Glutamatergic neuron (in vitro differentiated cells): ENCODE results near the gene FBXL14. TPM values are rescaled to one million over a fixed set of nuclear protein-coding genes. Genes with fewer than 3 reads are reported as not detected.
A peak's percentile ranks its signal among the peaks of the same experiment; 100 is the strongest.

ENCODE experiments used
- DNase-seq: peaks from one replicate; pipeline ENCODE4 v3.0.0; 2022
- H3K27ac Mint-ChIP-seq: one replicate; pipeline ENCODE4 v1.8.0; 2020; ENCODE audit warnings: mild to moderate bottlenecking, mixed read lengths, inconsistent platforms; ENCODE audit not compliant: unreplicated experiment
- H3K27me3 Mint-ChIP-seq: one replicate; pipeline ENCODE4 v1.8.0; 2020; ENCODE audit warnings: mild to moderate bottlenecking, moderate library complexity, mixed read lengths, inconsistent platforms; ENCODE audit not compliant: unreplicated experiment
- H3K36me3 Mint-ChIP-seq: one replicate; pipeline ENCODE4 v1.8.0; 2020; ENCODE audit warnings: mild to moderate bottlenecking, mixed read lengths, inconsistent platforms; ENCODE audit not compliant: unreplicated experiment
- H3K4me1 Mint-ChIP-seq: one replicate; pipeline ENCODE4 v1.8.0; 2020; ENCODE audit warnings: mild to moderate bottlenecking, low read depth, mixed read lengths, inconsistent platforms; ENCODE audit not compliant: unreplicated experiment
- H3K4me3 Mint-ChIP-seq: one replicate; pipeline ENCODE4 v1.8.0; 2020; ENCODE audit warnings: mild to moderate bottlenecking, mixed read lengths, inconsistent platforms; ENCODE audit not compliant: unreplicated experiment
- H3K9me3 Mint-ChIP-seq: one replicate; pipeline ENCODE4 v1.8.0; 2020; ENCODE audit warnings: mild to moderate bottlenecking, moderate library complexity, mixed read lengths, inconsistent platforms; ENCODE audit not compliant: unreplicated experiment
- CTCF ChIP-seq: fragments of 200-600 bp; sonication (generic); IDR thresholded peaks from one replicate; pipeline ENCODE4 v1.5.0; 2021; ENCODE audit not compliant: partially characterized antibody, unreplicated experiment
- total RNA-seq: library from RNA; stranded (reverse); fragmentation: NEBNext Ultra II Directional; extraction: Animal tissue kit (Norgen Biotek cat#: 25700); gene quantifications from one replicate; pipeline ENCODE4 v1.2.1, GENCODE V29; 2021; ENCODE audit not compliant: unreplicated experiment

Gene FBXL14
- total RNA-seq, 1 donor from 2014 or later, result 28.8 TPM

GRCh38 chr12:1584326-1584725, 10.1 kb downstream of the FBXL14 start:
- peak; percentile 68 for DNase-seq
- peaks cover 11% of the 10 kb centered on the region for H3K27me3 Mint-ChIP-seq
- no peak for TF ChIP-seq CTCF
- peak overlapping the region; percentile 99 for H3K27ac Mint-ChIP-seq
- peak overlapping the region; percentile 77 for H3K4me3 Mint-ChIP-seq
- peaks cover 53% of the 10 kb centered on the region for H3K4me1 Mint-ChIP-seq
- peaks cover 12% of the 10 kb centered on the region for H3K9me3 Mint-ChIP-seq
- no peaks in the 10 kb centered on the region for H3K36me3 Mint-ChIP-seq

- Mint-ChIP-seq H3K27ac (peak overlapping the region; percentile 88), H3K36me3 (no peaks in the 10 kb centered on the region)
Observed at GRCh38 chr12:1583421-1584078, 10.8 kb downstream of the FBXL14 start.

GRCh38 chr12:1582709-1583050, 11.7 kb downstream of the FBXL14 start:
- no peak overlapping the region for H3K27ac Mint-ChIP-seq
- H3K27me3 Mint-ChIP-seq, result peaks cover 11% of the 10 kb centered on the region
- DNase-seq, result no peak
- peaks cover 42% of the 10 kb centered on the region for H3K4me1 Mint-ChIP-seq
- TF ChIP-seq CTCF, result no peak
- H3K36me3 Mint-ChIP-seq, result no peaks in the 10 kb centered on the region
- peaks cover 10% of the 10 kb centered on the region for H3K9me3 Mint-ChIP-seq
- H3K4me3 Mint-ChIP-seq, result peak overlapping the region; percentile 46

More at GRCh38 chr12:1583421-1584078, 10.8 kb downstream of the FBXL14 start:
- TF ChIP-seq CTCF, result peak; percentile 87
- Mint-ChIP-seq H3K4me3 (peak overlapping the region; percentile 40), H3K27me3 (peaks cover 11% of the 10 kb centered on the region), H3K9me3 (peaks cover 10% of the 10 kb centered on the region), H3K4me1 (peaks cover 49% of the 10 kb centered on the region)
- DNase-seq, result peak; percentile 70

GRCh38 chr12:1581973-1582708, 12.2 kb downstream of the FBXL14 start:
- no peak overlapping the region for H3K27ac Mint-ChIP-seq
- H3K9me3 Mint-ChIP-seq, result peaks cover 10% of the 10 kb centered on the region
- peaks cover 44% of the 10 kb centered on the region for H3K4me1 Mint-ChIP-seq
- no peak overlapping the region for H3K4me3 Mint-ChIP-seq
- H3K36me3 Mint-ChIP-seq, result no peaks in the 10 kb centered on the region
- DNase-seq, result no peak
- peaks cover 11% of the 10 kb centered on the region for H3K27me3 Mint-ChIP-seq
- TF ChIP-seq CTCF, result no peak

- no peaks in the 10 kb centered on the region for H3K36me3 Mint-ChIP-seq
- no peak for TF ChIP-seq CTCF
- no peak for DNase-seq
- H3K9me3 Mint-ChIP-seq, result peaks cover 10% of the 10 kb centered on the region
- H3K4me3 Mint-ChIP-seq, result no peak overlapping the region
- H3K4me1 Mint-ChIP-seq, result peaks cover 53% of the 10 kb centered on the region
- H3K27ac Mint-ChIP-seq, result no peak overlapping the region
- peaks cover 11% of the 10 kb centered on the region for H3K27me3 Mint-ChIP-seq
Observed at GRCh38 chr12:1580526-1580925, 13.9 kb downstream of the FBXL14 start.
